C1 segment of cervical spinal cord (tissue), 14 donors: ENCODE data around the gene TPX2.

ENCODE experiments used
- DNase-seq, 14 donors: peaks; one replicate each; lab custom pipeline; 2025; lab: John Stamatoyannopoulos, UW

Gene TPX2

DNA sequence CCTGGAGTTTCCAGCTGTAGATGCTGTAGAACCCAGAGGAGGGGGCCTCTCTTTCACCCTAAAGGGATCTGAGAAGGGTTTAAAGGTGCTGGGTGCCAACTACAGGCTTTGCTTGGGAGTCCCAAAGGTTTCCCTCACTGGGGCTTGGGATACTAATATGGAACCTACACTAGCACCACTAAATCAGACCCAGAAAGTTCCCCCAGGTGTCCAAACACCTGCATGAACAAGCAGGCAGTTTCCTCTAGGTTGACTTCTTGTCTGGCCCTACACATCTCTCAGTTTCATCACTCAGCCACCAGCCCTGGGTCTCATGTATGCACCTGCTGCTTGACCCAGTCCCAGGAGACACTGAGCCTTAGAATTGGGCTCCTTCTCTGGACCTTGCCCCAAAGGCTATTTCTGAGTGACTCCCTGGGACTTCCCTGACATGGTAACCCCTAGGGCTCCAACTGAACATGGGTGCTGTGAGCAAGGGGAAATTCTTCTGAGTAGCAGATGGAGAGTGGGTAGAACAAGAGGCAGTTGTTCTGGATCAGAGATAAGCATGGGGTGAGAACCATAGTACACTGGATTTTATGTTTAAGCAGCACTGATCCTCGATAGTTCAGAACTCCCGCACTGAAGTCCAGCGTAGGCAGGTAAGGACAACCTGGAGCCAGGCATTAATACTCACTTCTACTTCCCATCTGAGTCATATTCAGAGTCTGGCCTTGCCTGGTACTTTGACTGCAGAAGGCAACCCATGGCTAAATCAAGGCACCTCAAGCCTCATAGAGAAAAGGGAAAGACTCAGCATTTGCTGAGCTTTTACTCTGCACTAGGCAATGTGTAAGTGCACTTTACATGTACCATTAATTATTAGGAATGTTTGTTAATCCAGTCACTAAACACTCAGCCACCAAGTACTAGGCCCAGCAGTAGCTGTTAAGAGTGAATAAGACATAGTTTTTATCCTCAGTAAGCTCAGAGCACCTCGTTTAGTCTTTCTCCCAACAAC, 33.2 kb upstream of the TPX2 start:
- DNase-seq = no peak

DNA sequence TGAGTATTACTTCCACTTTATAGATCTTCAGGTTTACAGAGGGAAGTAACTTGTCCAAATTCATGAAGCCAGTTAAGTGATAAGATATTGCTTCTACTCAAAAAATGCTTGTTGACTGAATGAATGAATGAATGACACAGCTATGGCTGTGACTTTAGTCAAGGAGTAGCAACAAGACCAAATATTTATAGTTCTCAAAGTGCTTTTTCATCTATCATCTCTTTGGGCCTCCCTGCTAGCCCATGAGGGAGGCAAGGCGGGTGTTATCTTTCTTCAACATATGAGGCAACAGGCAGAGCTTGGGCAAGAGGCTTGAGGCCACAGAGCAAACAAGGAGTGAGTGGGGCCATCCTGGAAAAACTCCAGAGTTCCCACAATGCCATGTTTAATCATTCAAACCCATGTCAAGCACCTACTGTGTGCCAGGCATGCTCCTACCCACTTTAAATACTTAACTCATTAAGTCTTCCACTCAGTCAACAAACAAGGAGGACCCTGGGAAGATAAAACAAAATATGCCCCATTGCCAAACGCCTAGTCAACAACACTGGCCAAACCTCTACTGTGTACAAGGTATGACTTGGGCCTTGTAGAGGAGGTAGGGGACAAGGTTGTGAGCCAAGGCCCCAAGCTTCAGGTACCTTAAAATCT, 32.4 kb upstream of the TPX2 start:
- DNase-seq = no peak

DNA sequence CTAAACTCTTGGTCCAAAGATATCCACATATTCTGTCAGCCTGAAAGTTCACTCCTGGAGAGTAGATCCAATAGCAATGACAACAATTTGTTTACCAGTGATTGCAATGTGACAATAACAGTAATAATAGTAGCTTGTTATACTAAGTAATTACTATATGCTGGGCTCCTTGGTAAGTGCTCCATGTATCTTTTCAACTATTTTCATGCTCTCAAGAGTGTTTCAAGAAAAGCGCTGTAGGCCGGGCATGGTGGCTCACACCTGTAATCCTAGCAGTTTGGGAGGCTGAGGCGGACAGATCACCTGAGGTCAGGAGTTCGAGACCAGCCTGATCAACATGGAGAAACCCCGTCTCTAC, 31.9 kb upstream of the TPX2 start:
- DNase-seq = no peak

DNA sequence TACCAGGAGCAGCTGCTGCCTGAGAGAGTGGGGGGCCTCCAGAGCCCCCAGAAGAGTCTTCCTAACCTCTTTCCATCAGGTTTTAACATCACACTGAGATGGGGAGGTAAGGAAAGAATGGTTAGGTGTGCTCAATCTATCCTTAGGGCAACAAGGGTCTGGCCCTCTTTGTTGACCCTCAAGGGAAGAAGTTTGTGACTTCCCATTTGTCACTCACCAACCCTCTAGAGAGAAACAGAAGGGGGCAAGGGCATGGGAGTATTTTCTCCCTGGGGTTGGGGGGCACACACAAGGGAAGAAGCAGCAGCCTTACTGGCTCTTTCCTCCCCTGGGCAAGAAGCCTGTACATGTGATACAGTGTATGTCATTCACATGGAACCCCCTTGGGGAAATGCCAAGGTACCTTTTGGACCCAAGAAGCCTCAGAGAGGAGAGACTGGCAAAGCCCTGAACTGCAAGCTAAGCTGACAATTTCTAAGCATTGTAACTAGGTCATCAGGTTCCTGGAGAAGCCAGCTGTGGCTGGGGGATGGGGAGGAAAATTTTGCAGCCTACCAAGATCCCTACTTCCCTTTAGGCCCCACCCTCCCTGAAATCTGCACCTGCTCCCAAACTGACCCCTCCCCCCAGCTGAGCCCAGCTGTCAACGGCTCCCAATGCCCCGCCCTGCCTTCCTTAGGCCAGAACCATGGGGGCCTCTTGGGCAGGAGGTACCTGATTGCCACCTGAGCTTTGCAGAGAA, 30.9 kb upstream of the TPX2 start:
- DNase-seq = peak in 2 of 14 donors; percentile 21 to 23

DNA sequence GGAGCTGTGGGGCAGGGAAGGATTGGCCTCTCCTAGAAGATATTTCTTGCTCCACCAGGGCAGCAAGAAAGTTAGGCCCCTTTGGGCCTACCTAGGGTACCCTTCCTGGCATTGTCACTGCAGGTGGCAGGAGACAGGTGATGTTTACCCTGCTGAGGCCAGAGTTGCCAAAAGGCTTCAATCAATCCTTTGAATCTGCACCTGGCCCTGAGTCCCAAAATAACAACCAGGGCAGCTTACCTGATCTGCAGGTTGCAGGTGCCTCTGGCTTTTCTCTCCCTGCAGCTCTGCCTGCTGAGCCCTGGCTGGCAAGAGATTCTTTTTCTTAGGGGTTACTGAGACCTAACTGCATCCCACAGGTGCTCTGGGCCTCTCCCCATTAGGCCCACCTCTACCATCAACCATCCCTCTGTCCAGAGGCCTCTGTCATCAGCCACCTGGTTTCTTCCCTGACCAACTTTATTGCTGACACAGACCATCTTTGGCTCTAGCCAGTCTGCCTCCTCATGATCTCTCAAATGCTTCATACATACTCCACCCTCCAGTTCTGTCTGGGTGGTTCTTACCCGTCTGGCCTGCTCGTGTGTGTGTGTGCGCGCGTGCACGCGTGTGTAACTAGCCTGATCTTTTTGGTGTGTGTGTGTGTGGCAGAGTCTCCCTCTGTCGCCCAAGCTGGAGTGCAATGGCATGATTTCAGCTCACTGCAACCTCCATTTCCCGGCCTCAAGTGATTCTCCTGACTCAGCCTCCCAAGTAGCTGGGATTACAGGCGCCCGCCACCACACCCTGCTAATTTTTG, 30.2 kb upstream of the TPX2 start:
- DNase-seq = no peak

GRCh38 chr20:31709939-31710338, 29.2 kb upstream of the TPX2 start:
- DNase-seq = no peak

DNA sequence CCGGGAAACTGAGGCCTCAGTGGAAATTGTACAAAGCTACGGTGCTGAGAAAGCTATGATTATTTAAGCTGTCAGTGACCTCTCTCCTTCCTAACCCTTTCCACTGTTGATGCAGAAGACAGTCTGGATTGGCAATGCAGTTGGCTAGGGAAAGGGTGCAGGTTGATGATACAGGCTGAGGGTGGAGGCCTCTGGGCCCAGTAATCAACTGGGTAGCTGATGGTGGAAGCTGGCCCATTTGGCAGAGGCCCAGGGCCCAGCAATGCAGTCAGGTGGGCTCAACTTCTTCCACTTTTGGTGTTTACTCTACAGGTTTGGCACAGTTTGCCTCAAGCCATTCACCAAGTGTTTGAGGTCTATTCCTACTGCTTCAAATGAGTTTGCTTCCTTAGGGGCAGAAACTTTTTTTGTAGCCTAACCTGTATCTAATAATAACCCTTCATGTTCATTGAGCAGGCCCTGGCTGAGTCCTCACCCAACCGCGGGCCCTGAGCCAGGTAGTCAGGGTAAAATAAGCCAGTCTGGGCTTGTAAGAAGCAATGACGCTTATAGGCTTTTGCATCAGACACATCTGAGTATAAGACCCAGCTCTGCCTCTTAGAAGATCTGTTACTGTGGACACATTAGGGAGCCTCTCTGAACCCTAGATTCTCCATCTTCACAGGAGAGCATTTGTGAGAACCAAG, 28.5 kb upstream of the TPX2 start:
- DNase-seq = peak in 1 of 14 donors; percentile 67

DNA sequence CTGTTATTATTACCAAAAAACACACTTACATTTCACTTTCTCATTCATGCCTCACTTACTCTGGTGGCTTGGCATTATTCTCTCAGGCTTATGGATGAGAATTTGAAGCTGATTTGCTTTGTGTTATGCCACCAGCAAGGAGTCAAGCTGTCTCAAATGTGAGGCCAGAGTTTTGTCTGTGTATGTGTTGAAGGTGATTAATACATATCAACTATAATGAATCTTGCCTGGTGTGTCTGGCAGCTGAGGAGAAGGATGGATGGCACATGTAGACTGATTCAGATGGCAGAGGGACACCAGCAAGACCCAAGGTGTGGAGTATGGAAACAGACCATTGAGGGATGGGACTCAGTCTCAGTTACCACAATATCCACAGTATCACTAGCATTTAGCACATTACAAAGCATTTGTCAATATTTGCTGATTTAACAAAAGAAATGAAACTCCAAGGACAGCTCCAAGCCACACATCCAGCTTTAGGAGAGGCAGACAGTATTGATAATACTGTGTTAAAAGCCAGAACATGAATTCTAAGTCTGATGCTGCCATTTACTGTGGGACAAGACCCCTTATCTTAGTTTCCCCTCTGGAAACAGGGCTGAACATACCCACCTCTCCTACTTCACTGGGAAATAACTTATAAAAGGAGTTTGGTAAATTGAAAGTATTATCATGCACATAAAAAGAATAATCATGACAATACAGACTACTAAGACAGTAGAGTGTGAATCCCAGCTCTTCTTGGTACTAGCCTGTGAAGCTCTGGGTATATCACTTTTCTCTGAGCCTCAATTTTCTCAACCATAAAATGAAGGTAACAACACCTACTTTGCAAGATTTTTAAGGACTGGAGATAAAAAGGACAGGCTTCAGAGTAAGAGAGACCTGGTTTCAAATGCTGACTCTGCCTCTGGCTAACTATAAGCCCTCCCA, 27.6 kb upstream of the TPX2 start:
- DNase-seq = no peak

- peak in 3 of 14 donors; percentile 14 to 22 (median 20) for DNase-seq
Measured at GRCh38 chr20:31712112-31712553, 27.0 kb upstream of the TPX2 start.

- DNase-seq = peak in 12 of 14 donors; percentile 45 to 88 (median 77)
Measured at GRCh38 chr20:31712564-31713311, 26.4 kb upstream of the TPX2 start.

- DNase-seq = peak in 1 of 14 donors; percentile 48
Measured at GRCh38 chr20:31713312-31714273, 25.5 kb upstream of the TPX2 start.

DNA sequence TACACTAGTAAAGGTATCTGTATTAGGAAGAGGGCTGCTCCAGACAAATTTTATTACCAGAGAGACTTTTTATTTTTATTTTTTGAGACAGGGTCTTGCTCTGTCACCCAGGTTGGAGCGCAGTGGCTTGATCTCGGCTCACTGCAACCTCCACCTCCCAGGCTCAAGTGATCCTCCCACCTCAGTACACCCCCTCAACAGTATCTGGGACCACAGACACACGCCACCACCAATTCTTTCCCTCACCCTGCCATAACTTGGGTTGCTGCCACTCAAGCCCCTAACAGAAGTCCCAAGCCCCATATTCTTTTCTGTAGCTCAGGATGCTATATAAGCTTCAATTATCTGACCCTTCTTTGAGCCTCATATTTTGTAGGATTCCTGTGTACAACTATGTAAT, 23.3 kb upstream of the TPX2 start:
- no peak for DNase-seq

- peak in 1 of 14 donors; percentile 41 for DNase-seq
Measured at GRCh38 chr20:31716351-31716750, 22.7 kb upstream of the TPX2 start.

DNA sequence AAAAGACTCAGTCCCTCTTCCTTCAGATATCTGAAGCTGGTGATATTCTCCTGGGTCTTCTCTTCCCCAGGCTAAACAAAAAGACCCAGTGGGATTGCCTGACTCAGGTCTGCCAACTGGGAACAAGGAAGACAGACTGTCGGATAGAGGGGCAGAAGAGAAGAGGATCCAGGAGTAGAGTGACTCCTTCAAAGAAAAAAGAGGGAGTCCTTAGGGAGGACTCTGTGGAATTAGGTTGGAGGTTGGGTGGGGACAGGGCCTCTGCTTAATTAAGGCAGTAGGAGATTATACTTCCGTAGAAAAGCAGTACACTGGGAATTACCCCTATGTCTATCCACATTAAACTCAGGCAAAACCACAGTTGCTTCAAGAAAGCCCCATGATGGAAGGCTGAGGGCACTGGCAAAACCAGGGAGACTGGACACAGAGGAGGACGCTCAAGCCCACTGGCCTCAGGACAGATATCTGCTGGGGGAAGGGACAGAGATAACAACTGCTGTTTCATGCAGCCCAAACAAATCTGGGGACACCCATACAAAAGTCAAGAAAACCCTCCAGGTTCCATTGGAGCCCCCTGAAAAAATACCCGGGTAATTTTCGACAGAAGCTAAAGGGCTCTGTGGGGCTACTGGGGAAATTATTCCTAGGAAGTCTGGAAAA, 22.1 kb upstream of the TPX2 start:
- peak in 1 of 14 donors; percentile 41 for DNase-seq

- no peak for DNase-seq
Measured at GRCh38 chr20:31717478-31718201, 21.4 kb upstream of the TPX2 start.

DNA sequence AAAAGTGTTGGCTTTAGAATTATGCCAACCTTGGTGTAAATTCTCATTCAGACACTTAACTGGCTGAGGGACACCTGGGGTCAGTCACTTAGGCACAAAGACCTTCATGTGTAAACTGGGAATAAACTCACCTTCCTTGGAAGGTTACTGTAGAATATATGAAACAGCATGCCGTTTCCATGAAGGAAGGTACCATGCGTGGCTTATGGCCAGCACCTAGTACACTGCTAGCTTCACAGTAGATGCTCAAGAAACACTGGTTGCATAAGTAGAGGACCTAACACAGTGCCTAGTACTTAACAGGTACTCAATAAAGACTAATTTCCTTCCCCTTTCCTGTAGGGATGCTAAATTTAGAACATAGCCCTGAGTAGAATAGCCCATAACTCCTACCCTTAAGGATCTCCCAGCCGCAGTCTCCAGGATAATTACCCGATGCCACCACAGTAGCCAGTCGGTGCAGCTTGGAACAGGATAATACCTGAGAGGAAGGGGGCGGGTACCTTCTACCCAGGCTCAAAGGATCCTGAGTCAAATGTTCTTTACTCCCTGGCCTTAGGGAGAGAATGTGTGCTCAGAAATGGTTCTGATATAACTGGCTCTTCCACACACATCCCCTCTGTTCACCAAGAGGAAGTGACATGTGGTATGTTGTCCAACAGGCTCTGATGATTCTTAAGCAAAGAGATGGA, 20.0 kb upstream of the TPX2 start:
- DNase-seq = peak in 2 of 14 donors; percentile 47
